HL-60 (cell line): ENCODE data around the gene SECISBP2L.

Source experiments
- DNase-seq, 2 experiments: peaks; one replicate each; pipeline ENCODE4 v3.0.0-alpha.2; 2010 to 2020; ENCODE audit warnings: low read depth in 1 of 2, low spot score in 1 of 2
- H3K27ac ChIP-seq: fragments of 250-450 bp; sonication (Bioruptor Pico); replicated peaks from 2 replicates; pipeline ENCODE4 v1.5.1; 2020; ENCODE audit warnings: mild to moderate bottlenecking, moderate library complexity
- H3K27me3 ChIP-seq: fragments of 250-450 bp; sonication (Bioruptor Pico); 2 replicates; pipeline ENCODE4 v1.5.1; 2021; ENCODE audit warnings: mild to moderate bottlenecking, moderate library complexity; ENCODE audit not compliant: insufficient read depth, poor library complexity, severe bottlenecking
- H3K4me3 ChIP-seq: replicated peaks from 2 replicates; pipeline ENCODE4 v1.5.1; 2011; ENCODE audit warnings: mild to moderate bottlenecking, control low read depth, low read length; ENCODE audit not compliant: insufficient read depth
- CTCF ChIP-seq: IDR thresholded peaks from one replicate; pipeline ENCODE4 v1.5.1; 2011; ENCODE audit warnings: low read length, control low read depth, inconsistent platforms; ENCODE audit not compliant: insufficient read depth
- GABPA ChIP-seq: IDR thresholded peaks from 2 replicates; pipeline ENCODE4 v1.6.1; 2012; ENCODE audit warnings: low read depth
- POLR2AphosphoS5 ChIP-seq: IDR thresholded peaks from 2 replicates; pipeline ENCODE4 v1.6.1; 2012; ENCODE audit warnings: low read depth
- REST ChIP-seq: IDR thresholded peaks from 2 replicates; pipeline ENCODE4 v1.6.1; 2012; ENCODE audit warnings: low read depth; ENCODE audit not compliant: insufficient replicate concordance
- SPI1 ChIP-seq: IDR thresholded peaks from 2 replicates; pipeline ENCODE4 v1.6.1; 2012; ENCODE audit warnings: low read depth, mild to moderate bottlenecking, borderline replicate concordance

Gene SECISBP2L

GRCh38 chr15:48962662-48963523 lies 83.4 kb downstream of the SECISBP2L start:
- no peak overlapping the region for H3K27ac ChIP-seq
- peaks cover 15% of the 10 kb centered on the region for H3K27me3 ChIP-seq
- TF ChIP-seq CTCF (no peak), SPI1 (no peak), REST (no peak), GABPA (no peak), POLR2AphosphoS5 (no peak)
- no peak for DNase-seq
- peak overlapping the region; percentile 28 for H3K4me3 ChIP-seq

- DNase-seq: no peak
- TF ChIP-seq SPI1 (no peak), REST (no peak), POLR2AphosphoS5 (no peak), CTCF (no peak), GABPA (no peak)
Observed at GRCh38 chr15:48955967-48956366, 90.3 kb downstream of the SECISBP2L start.

GRCh38 chr15:48955370-48955769 lies 90.9 kb downstream of the SECISBP2L start:
- TF ChIP-seq CTCF: no peak
- no peak for TF ChIP-seq POLR2AphosphoS5
- DNase-seq: no peak
- no peaks in the 10 kb centered on the region for H3K27me3 ChIP-seq
- H3K27ac ChIP-seq: no peak overlapping the region
- H3K4me3 ChIP-seq: no peak overlapping the region

More at GRCh38 chr15:48955967-48956366, 90.3 kb downstream of the SECISBP2L start:
- H3K27ac ChIP-seq: no peak overlapping the region
- H3K4me3 ChIP-seq: no peak overlapping the region
- no peaks in the 10 kb centered on the region for H3K27me3 ChIP-seq
